ENCODE measurements around the gene SIX4.
"Not testable (repeated sequence)": the region's sequence is repeated elsewhere in the genome, so short reads cannot be mapped to it uniquely, and the experiment has no call there.

Gene SIX4

DNA sequence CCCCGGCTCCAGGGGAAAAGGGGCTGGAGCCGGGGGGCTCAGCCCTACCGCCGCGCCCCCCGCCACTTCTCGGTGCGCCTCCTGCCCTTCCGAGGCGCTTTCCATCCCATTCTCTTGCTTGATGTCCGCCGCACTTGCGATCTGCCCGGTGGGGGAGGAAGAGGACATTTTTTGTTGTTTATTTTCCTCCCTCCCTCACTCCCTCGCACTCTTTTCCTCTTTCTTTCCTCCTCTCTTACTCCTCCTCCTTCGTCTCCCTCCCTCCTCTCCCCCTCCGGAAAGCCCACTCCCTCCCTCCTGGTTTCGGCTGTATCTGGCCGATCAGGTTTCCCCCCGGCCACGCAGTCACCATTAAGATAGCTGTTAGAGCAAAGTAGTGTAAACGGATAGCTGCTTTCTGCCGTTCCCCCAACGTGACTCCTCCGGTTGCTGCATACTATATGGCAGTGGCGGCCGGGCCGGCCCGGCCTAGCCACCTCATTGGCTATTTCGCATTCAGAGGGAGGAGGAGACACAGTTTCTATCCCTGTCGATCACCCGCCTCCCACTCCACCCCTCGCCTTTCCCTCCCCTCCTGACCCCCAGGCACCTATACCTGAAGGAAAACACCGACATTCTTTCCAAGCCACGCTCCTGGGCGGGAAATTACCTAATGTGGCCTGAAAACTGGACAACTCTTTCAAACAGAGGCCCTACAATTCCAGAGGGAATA is at the start of gene SIX4:
Gene SIX4, minus strand, starts transcription at position 445 of the 712 bp plus-strand sequence. Its CDS starts 277 bp downstream, at position 168.
- no peak for DNase-seq (ENCODE audit: low spot score)

DNA sequence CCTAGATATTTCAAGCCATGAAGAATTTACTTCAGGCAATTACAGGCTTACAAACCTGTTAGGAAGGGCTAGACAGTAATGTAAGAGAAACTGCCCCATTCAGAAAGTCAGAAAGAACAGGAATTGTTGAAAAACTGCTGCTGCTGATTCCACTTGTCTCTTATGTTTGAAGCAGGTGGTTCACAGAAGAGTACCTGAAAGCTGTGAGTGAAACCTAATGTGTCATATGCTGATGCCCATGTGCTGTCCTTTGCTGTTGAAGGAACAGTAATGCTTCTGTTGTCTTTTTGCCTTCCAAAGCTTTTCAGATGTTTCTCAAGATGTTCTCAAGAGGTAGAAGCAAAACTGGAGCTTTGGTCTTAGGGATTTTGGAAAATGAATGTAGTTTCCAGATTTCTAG is 49.4 kb upstream of the SIX4 start:
- DNase-seq (ENCODE audit: low spot score), result no peak

DNA sequence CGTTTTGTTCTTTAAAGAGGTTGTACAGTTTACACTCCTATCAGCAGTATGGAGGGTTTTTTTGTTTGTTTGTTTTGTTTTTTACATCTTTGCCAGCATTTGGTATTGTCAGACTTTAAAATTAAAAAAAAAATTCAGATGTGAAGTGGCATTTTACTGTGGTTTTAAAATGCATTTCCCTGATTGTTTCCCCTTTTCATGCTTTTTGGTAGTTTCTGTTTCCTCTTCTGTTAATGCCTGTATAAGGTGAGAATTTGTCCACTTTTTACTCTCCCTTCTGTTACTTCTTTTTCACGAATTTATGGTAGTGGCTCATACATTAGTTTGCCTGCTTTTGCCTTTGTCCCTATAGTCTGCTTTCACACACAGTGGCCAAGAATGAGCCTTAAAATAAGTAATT is 47.0 kb upstream of the SIX4 start:
- DNase-seq (ENCODE audit: low spot score), result no peak

DNA sequence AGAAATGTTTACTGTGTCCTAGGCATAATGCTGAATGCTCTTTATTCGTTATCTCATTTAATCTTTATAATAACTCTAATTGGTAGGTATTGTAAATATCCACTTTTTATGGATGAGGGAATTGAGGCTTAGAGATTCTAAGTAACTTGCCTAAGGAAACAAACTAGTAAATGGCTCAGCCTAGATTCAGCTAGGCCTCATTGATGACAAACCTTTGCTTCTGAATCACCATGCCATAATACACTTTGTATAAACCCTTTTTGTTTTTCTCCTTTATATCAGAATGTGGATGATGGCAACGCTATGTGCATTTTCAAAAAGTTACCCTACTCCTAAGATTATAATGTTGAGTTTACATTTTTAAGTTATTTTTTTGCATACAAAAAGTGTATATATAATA is 44.5 kb upstream of the SIX4 start:
- DNase-seq (ENCODE audit: low spot score), result no peak

DNA sequence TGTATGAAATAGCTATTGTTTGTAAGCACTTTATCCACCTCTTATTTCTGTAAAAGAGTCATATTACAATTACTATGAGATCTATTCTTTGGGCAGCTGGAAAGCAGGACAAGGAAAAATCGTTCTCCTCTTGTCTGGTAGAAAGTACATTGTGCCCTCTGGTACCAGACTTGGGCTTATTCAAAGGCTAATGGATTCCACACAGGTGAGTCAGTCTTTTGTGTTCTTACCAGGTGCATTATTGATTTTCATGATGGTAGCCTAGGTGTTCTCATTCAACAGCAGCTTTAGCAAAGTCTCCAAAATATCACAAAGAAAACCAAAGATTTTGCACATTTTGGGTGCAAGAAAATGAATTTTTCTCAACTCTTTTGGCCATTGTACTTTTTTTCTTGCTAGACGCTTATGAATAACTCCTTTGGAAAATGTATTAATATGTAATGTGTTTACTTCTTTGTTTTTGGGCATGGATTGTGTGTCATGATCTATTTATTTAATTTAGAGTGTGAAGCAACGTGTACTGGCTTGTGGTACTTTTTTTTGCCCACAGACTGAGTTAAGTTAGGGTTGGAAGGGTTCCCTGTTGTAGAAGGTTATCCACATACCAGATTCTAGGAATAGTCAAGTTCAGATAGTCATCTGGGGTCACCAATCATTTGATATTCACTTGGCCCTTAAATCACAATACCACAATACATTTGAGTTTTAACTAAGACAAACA is 36.7 kb upstream of the SIX4 start:
- no peak for DNase-seq (ENCODE audit: low spot score)

DNA sequence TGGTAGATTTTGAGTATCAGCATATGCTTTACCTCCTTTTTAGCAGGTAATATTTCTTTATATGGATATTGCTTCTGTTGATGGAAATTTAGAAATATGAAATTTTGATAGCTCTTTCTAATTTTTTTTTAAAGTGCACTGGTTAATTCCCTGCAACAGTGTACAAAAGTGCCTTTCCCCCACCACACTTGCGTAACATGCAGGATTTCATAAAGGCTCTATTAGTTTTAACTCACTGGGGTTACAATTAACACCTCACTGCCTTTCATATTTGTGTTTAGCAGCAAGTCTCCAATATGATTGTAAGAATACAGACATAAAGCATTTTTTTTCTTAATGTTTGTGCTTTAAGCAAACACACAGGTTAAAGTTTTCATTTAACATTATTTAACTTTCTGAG is 36.1 kb upstream of the SIX4 start:
- no peak for DNase-seq (ENCODE audit: low spot score)

DNA sequence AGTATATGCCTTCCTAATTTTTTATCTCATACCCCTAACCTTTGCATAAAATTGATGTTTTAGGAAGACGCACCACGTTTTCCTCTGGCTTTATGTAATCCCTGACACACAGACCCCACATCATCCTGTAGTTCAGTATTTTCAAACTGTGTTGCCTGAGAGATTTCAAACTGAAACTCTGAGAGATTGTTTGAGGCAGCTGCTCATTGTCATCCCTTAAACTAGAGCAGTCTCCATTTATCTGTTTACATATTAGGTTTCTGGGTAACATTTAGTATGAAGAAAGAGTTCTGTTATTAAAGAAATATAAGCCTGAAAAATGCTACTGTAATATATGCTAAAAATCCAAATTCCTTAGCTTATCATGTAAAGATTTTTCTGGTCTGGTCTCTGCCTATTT is 34.7 kb upstream of the SIX4 start:
- no peak for DNase-seq (ENCODE audit: low spot score)

DNA sequence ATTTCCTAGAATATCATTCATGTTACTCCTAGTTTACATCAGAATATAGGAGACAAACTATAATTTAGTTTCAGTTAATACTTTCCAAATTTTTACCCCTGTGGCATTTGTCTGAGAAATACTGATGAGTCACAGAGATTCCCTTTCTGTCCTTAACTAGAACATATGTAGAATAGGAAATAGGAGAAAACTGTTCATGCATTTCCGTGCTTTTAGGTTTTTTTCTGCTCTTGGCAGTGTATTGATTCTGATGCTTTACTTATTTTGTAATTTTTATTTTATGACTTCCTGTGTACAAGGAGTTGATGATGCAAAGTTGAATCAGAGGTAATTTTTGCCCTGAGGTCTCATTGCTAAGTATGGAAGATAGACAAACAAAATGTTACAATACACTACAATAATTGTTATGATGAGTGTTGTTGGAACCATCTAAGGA is 33.4 kb upstream of the SIX4 start:
- DNase-seq (ENCODE audit: low spot score), result no peak

DNA sequence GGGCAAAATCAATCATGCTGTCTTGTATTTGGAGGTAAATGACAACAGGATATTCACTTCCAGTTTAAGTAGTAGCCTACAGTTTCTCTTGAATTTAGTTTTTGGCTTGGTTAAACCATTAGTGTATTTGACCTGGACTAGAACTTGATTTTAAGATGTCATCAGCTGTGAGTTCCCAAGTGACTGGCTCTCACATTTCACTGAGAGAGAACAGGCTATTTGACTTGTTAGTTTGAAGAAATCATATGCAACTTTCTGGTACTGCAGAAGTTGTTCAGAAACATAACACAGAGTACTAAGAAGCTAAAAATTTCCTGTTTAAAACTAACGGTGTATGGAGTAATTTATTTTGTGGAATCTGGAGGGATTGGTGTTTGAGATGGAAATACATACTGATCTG is 32.7 kb upstream of the SIX4 start:
- DNase-seq (ENCODE audit: low spot score), result no peak

DNA sequence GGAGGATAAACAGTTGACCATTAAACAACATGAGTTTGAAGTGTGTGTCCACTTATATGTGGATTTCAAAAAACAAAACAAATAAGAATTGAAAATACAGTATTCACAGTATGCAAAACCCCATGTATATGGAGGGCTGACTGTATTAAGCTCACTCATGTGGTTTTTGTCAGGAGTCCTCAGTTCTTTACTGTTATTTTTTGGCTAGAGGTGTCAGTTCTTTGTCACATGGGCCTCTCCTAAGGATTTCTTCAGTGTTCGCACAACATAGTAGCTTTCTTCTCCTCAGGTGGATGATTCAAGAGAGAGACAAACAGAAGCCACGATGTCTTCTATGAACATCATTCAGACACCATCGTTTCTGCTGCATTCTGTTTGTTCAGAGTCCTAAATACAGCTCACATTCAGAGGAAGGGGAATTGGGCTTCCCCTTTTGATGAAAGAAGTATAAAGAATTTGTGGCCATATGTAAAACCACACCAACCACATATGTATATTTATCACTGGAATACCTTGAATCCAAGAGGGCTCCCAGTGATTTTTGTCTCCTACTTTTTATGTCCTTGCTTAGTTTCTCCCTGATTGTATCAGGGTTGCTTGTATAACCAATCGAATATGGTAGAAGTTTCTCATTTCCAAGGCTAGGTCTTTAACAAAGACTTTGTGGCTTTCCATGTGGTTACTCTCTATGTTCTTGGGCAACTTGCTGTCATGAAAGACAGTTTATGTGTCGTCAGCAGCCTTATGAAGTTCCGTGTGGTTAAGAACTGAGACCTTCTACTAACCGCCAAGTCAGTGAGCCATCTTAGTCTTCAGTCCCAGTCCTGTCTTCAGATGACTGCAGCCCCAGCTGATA is 29.3 kb upstream of the SIX4 start:
- DNase-seq (ENCODE audit: low spot score), result no peak

DNA sequence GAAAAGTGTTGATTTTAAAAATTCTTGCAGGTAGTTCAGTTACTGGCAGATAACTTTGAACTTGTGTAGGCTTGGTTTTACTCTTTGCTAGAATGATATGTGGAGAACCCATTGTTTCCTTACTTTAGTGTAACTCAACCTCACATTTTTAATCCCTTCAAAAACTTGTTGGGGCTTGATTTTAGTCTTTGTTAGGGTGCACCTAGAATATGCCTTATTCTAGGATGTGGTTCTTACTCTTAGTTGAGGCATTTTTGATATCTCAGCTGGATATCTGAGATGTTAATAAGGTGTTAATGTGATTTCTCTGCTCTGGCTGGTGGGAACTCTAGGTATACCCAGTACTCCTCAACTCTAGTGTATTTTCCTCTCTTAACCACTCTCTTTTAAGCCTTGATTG is 20.4 kb upstream of the SIX4 start:
- DNase-seq (ENCODE audit: low spot score), result no peak

DNA sequence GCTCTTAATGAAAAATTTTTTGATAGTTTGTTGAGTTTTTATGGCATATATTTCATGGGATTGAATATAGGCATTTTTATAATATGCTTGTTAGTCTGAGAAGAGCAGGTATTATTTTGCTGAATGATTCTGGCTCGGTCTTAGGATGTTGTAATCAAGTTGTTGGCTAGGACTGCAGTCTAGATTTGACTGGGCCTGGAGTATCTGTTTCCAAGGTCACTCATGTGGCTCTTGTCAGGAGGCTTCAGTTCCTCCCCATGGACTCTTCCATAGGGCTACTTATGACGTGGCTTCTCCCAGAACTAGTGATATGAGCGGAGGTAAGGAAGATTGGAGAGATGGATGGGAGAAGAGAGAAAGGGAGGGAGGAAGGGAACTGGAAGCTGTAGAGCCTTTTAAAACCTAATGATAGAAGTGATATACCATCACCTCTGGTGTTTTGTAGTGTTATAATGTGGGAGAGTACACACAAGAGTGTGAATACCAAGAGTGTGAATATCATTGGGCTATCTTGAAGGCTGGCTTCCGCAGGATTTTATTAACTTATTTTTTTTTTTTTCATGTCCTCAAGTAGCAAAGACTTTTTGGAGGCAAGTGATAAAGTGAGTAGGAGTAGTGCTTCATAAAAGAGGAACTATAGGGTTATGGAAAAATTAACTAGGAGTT is 14.8 kb upstream of the SIX4 start:
- DNase-seq (ENCODE audit: low spot score), result no peak

DNA sequence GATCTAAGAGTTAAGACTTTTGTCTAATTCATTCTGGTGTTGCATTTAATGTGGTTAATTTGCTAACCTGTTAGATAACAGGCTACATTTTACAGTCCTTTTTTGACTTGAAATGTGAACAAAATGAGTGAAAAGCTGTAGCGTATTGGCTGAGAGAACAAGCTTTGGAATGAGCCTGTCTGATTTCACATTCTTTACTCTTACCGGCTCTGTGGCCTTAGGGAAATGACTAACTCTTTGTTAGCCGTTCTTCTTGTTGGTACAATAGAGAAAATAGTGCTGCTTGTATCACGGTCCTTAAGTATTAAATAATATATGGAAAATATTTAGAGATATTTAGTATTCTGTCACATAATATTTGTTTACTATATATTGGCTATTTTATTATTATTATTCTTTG is 12.3 kb upstream of the SIX4 start:
- DNase-seq (ENCODE audit: low spot score), result no peak

DNA sequence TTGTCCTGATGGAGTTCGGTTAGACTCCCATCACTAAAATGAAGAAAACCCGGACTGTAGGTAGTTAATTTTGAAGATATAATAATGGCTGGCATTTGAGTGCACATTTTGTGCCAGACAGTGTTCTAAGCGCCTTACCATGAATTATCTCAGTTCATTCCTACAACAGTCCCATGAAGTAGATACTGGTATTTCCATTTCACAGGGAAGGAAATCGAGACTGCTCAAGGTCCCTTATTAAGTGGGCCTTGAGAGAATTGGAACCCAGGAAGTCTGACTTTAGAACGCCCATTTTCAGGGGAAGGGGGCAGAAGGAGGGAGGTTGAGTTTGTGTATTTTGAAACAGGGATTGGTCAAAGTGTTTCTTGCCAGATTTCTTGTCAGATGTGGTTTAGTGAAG is 11.3 kb upstream of the SIX4 start:
- DNase-seq (ENCODE audit: low spot score), result no peak

DNA sequence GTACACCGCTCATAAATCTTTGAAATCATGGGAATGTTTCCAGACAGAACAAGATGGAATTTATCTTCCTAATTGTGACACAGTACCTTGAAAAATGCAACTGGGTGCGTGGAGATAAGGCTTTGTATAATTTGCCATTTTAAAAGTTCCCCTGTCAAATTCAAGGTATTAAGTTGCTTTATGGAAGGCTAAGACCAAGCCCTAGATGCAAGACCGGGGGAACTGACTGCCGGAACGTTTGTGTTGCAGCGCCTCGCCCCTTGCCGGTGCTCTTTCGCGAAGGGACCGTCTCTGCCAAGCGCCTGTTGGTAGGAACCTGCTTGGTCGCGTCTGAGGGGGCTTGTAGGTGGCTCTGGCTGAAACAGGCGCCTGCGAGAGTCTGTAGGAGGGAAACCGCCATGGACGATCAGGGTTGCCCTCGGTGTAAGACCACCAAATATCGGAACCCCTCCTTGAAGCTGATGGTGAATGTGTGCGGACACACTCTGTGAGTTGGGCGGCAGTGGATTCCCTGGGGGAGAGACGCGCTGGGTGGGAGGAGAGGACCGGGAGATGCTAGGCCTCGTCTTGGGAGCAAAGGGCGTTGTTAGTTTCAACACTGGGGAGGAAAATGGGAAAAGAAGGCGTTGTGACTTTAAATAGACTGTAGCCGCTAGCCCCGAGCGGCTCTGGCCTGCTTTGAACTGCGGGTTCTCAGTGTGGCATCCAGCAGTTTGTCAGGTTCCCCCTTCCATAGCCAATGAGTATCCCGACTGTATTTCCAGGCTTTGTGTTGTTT is 10.5 kb upstream of the SIX4 start, which contains the start of gene MNAT1:
Gene MNAT1, plus strand, starts transcription at position 297 of the 778 bp plus-strand sequence. Its CDS starts 102 bp downstream, at position 399.
- DNase-seq (ENCODE audit: low spot score), result peak; percentile 81

DNA sequence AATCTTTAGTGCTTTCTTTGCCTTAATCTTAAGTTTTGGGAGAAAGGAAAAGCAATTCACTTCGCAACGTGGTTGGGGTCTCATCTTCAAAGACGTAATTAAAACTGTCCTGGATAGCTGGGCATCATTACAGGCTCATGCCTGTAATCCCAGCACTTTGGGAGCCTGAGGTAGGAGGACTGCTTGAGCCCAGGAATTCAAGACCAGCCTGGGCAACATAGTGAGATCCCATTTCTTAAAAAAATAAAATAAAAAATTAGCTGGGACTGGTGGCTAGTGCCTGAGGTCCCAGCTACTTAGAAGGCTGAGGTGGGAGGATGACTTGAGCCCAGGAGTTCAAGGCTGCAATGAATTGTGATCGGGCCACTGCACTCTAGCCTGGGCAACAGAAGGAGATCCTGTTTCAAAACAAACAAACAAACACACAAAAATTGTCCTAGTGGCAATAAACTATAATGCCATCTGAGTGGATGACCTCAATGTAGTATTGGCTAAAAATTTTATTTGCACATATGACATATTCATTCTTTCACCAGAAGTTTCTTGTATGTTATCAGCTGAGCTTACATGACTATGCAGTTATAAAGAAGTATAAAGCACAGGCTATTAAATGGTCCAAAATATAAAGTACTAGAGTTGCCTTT is 8.8 kb upstream of the SIX4 start:
- DNase-seq (ENCODE audit: low spot score), result no peak

DNA sequence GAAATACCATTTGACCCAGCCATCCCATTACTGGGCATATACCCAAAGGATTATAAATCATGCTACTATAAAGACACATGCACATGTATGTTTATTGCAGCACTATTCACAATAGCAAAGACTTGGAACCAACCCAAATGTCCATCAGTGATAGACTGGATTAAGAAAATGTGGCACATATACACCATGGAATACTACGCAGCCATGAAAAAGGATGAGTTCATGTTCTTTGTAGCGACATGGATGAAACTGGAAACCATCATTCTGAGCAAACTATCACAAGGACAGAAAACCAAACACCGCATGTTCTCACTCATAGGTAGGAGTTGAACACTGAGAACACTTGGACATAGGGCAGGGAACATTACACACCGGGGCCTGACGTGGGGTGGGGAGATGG is 7.1 kb upstream of the SIX4 start:
- DNase-seq (ENCODE audit: low spot score), result not testable (repeated sequence)

DNA sequence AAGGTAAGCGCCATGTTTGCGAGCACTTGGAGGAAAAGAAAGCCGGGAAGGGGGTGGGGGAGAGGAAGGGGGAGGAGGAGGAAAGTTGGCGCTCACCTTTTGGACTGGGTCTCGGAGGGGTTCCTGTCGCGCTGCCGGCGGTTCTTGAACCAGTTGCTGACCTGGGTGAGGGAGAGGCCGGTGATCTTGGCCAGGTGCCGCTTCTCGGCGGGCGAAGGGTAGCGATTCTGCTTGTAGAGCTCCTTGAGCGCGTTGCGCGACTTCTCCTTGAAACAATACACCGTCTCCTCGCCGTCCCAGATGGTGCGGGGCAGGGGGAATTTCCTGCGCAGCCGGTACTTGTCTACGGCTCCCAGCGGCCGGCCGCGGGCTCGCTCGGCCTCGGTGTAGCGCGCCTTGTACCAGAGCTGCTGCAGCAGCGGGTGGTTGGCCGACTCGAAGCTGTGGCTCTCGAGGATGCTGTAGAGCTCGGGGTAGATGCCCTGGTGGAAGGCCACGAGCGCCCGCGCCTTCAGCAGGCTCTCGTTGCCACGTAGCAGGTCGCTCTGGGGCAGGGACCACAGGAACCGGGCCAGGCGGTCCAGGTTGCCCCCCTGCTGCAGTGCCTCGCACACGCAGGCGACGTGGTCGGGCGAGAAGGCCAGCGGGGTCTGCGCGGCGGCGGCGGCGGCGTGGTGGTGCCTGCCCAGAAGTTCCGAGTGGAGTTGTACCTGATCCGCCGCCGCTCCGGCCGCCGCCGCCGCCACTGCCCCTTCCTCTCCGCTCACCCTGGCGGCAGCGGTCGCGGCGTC is 840 bp downstream of the SIX4 start:
- DNase-seq (ENCODE audit: low spot score), result no peak

DNA sequence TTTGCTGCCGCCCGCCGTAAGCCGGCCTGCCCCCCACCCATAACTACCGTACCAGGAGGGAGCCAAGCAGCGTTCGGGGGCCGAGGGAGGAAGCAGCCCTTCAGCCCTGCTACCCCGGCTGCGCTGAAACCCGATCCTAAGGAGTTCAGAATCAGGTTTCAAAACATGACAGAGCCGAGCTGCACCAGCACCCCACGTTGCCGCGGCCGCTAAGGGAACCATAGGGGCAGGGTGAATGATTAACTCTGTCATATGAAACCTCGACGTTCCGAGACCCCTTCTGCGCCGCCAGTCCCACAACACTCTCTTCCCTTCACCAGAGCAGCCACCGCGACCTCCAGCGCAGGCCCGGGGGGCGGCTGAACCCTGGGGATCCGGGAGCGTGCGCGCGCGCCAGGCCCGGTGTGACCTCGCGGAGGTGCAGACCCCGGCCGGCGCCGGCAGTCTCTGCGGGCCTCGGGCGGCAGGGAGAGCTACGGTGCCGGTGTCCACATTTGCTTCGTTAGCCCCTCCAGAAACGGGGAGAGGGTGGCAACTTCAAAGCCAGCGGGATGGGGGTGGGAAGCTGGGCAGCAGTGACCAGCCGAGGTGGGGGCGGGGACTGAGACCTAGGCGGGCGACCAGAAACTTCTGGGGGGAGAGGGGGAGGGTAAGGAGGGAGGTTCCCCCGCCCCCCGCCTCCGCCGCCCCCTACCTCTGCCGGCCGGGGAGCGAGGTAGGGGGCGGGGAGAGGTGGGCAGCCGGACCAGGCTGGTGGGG is 1.6 kb downstream of the SIX4 start:
- DNase-seq (ENCODE audit: low spot score), result no peak

DNA sequence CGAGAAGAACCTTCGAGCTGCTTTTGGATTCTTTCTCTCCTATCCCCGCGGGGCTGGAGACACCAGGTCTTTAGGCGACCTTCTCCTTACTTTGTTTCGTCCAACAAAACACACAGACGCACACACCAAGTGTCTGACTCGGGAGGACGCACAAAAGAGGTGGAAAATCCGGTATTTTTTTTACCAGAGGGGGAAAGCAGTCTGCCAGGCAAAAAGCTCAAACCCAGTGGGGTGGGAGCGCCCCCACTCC is 2.1 kb downstream of the SIX4 start:
- DNase-seq (ENCODE audit: low spot score), result no peak
